HG03575 (cell line): ENCODE data around the gene ITGBL1.

Source experiments
- ATAC-seq: cut with Tn5 transposase; IDR thresholded peaks from one replicate; pipeline ENCODE4 v1.9.1; 2021; ENCODE audit not compliant: unreplicated experiment, insufficient number of reproducible peaks, low FRiP score; ENCODE audit errors: extremely low read depth

ITGBL1 gene

GRCh38 chr13:101648766-101649487 lies 196.5 kb downstream of the ITGBL1 start:
- no peak for ATAC-seq

- ATAC-seq = no peak
Observed at GRCh38 chr13:101649488-101650126, 197.1 kb downstream of the ITGBL1 start.

GRCh38 chr13:101654883-101655282 lies 202.4 kb downstream of the ITGBL1 start:
- ATAC-seq = no peak

- ATAC-seq = no peak
Observed at GRCh38 chr13:101655435-101655834, 203.0 kb downstream of the ITGBL1 start.

GRCh38 chr13:101660711-101661110 lies 208.2 kb downstream of the ITGBL1 start:
- ATAC-seq = no peak

- ATAC-seq = no peak
Observed at GRCh38 chr13:101661839-101662238, 209.4 kb downstream of the ITGBL1 start.

GRCh38 chr13:101673360-101674105 lies 221.1 kb downstream of the ITGBL1 start:
- no peak for ATAC-seq

GRCh38 chr13:101681834-101682233 lies 229.4 kb downstream of the ITGBL1 start:
- no peak for ATAC-seq

- ATAC-seq = no peak
Observed at GRCh38 chr13:101686003-101686402, 233.5 kb downstream of the ITGBL1 start.

- ATAC-seq = no peak
Observed at GRCh38 chr13:101690871-101691270, 238.4 kb downstream of the ITGBL1 start.

GRCh38 chr13:101691341-101691860 lies 238.9 kb downstream of the ITGBL1 start:
- ATAC-seq = no peak

- no peak for ATAC-seq
Observed at GRCh38 chr13:101695870-101696516, 243.5 kb downstream of the ITGBL1 start.

GRCh38 chr13:101697745-101698144 lies 245.3 kb downstream of the ITGBL1 start:
- no peak for ATAC-seq

GRCh38 chr13:101698400-101698799 lies 245.9 kb downstream of the ITGBL1 start:
- ATAC-seq = no peak

GRCh38 chr13:101700598-101700997 lies 248.1 kb downstream of the ITGBL1 start:
- ATAC-seq = no peak

GRCh38 chr13:101703081-101703480 lies 250.6 kb downstream of the ITGBL1 start:
- ATAC-seq = no peak

- ATAC-seq = no peak
Observed at GRCh38 chr13:101703838-101704237, 251.4 kb downstream of the ITGBL1 start.

- no peak for ATAC-seq
Observed at GRCh38 chr13:101706651-101707050, 254.2 kb downstream of the ITGBL1 start.

- no peak for ATAC-seq
Observed at GRCh38 chr13:101707659-101708058, 255.2 kb downstream of the ITGBL1 start.
